Loucy (cell line): ENCODE data around the gene ELMO1.

Source experiments
- CTCF ChIP-seq: fragments of 200-600 bp; sonication (generic); conservative IDR thresholded peaks from 2 replicates; pipeline ENCODE4 v1.5.1; 2014; ENCODE audit warnings: mild to moderate bottlenecking, antibody characterized with exemption, low read length
- EZH2phosphoT487 ChIP-seq: fragments of 200-600 bp; IDR thresholded peaks from 2 replicates; pipeline ENCODE4 v1.6.1; 2018; ENCODE audit warnings: antibody characterized with exemption, mild to moderate bottlenecking, moderate library complexity, borderline replicate concordance

GRCh38 chr7:37110660-37111424 lies 337.8 kb downstream of the ELMO1 start:
- no peak for TF ChIP-seq CTCF
- no peak for TF ChIP-seq EZH2phosphoT487
